IPS-18a (cell line): ENCODE data around the gene KLF15.

ENCODE experiments used
- H3K27ac ChIP-seq: one replicate; pipeline ENCODE4 v1.5.1; 2013; ENCODE audit warnings: low read length
- H3K27me3 ChIP-seq: one replicate; pipeline ENCODE4 v1.6.1; 2013; ENCODE audit warnings: mild to moderate bottlenecking, low read length; ENCODE audit not compliant: control insufficient read depth, insufficient read depth
- H3K36me3 ChIP-seq: one replicate; pipeline ENCODE4 v1.6.1; 2013; ENCODE audit warnings: low read depth, low read length; ENCODE audit not compliant: control insufficient read depth
- H3K4me1 ChIP-seq: one replicate; pipeline ENCODE4 v1.6.1; 2013; ENCODE audit warnings: low read depth, low read length; ENCODE audit not compliant: control insufficient read depth
- H3K4me3 ChIP-seq: one replicate; pipeline ENCODE4 v1.5.1; 2013; ENCODE audit warnings: low read length
- H3K9ac ChIP-seq: one replicate; pipeline ENCODE4 v1.6.1; 2013; ENCODE audit warnings: mild to moderate bottlenecking, low read length, moderate library complexity
- H3K9me3 ChIP-seq: one replicate; pipeline ENCODE4 v1.6.1; 2013; ENCODE audit warnings: low read depth, low read length; ENCODE audit not compliant: control insufficient read depth

The KLF15 gene

DNA sequence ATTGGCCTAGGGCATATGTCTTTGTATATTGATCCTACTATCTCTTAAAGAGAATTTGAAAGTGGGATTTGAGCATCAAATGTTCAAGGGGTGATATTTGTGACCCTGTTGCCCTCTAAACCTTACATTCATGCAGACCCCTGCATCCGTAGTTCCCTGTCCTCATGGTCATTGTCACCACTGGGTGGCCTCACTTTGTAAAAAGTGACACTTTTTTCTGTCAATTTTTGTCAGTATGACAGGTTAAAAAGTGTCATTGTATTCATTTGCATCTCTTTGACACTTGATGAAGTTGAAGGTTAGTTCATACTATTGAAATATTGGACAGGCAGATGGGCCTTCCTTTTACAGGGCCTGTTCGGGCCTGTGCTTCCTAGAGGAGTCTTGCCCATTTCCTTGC, 12.3 kb upstream of the KLF15 start:
- H3K9me3 ChIP-seq = no peaks in the 10 kb centered on the region

DNA sequence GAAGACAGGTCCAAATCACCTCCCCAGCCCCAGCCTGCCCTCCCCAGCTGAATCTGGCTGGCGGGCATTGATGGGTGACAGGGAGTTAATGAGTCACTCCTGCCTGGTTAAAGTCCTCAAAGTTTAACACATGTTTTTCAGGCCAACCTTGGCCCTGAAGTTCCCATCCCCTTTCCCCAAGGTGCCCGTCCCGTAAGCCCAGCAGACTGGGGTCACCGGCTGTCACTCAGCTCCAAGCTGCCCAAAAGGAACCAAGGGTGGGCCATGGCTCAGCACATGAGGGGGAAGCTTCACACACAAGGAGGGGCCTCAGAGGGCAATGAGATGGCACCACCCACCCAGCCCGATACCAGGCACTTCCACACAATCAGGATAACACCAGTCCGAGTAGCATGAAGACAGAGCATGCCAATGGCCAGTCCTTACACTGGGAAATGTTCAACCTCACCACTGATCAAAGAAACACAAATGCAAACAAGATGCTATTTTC, 10.2 kb upstream of the KLF15 start:
- H3K4me3 ChIP-seq = no peak overlapping the region
- peaks cover 8% of the 10 kb centered on the region for H3K4me1 ChIP-seq
- H3K27me3 ChIP-seq = no peaks in the 10 kb centered on the region
- H3K9me3 ChIP-seq = no peaks in the 10 kb centered on the region
- H3K27ac ChIP-seq = no peak overlapping the region
- H3K36me3 ChIP-seq = no peaks in the 10 kb centered on the region
- no peak overlapping the region for H3K9ac ChIP-seq

More for the DNA sequence above, 12.3 kb upstream of the KLF15 start:
- Histone ChIP-seq H3K27me3 (no peaks in the 10 kb centered on the region), H3K4me3 (no peak overlapping the region), H3K27ac (no peak overlapping the region), H3K4me1 (no peaks in the 10 kb centered on the region), H3K9ac (no peak overlapping the region), H3K36me3 (no peaks in the 10 kb centered on the region)

DNA sequence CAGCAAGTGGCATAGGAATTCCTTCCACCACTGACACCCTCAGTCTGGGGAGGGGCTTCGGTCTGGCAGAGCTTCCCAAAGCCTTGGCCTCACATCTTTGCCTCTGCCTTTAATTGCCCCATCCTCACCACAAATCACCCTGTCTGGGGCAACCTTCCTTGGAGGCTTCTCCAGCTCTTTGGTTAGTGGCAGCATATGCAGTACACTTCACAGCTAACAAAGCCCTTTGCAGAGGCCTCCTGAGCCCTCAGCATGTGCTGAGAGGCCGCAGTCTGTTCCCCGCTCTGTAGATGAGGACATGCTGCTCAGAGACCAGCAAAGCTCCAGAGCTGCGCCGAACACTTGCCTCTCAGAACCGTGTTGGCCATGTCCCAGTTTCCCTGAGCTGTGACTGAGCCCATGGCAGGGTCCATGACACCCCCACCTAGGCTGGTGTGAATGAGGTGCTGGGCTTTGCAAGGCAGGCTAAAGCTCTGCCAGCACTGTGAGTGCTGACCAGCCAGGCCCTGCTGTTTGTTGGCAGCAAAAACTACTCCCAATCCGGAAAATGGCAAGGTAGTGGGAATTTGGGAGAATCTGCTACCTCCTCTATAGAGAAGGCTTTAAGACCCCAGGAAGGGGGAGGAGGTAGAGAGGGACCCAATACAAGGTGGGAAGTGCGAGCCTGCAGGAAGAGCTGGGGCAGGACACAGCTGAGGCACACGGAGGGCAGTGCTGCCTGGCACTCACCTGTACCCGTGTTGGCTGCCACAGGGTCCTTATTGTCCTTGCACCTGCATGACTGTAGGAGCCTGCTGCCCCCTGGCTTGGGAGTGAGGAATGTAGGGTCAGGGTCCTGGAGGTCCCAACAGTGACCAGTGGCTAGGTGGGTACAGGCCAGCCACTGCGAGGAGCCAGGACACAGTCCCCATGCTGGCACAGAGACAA, 8.4 kb upstream of the KLF15 start:
- no peaks in the 10 kb centered on the region for H3K9me3 ChIP-seq
- H3K4me1 ChIP-seq = peaks cover 11% of the 10 kb centered on the region
- no peak overlapping the region for H3K4me3 ChIP-seq
- H3K27ac ChIP-seq = no peak overlapping the region
- H3K27me3 ChIP-seq = no peaks in the 10 kb centered on the region
- no peaks in the 10 kb centered on the region for H3K36me3 ChIP-seq
- H3K9ac ChIP-seq = no peak overlapping the region

DNA sequence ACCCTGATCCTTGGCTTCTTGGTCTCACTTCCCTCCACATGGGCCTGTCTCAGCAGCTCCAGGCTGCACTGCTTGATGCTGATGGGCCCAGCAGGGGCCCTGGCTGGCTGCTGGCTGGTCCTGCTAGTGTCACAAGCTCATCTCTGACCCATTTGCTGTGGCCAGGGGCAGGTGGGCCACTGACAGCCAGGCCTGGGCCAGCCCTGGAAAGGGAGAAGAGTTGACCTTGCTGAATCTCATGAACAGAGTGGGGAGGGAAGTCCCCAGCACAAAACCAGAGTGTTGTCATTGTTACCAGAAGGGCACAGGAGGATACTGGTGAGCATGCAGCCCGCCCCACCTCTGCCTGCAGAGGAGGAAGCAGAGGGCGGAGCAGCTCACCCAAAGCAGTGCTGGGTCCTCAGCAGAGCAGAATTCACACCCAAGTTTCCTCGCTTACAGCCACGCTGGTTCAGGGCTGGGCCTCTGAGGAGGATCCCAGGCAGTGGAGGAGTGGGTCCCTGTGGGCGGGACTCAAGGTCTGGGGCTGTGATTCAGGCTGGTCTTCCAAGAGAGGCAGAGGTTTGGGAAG, 7.6 kb upstream of the KLF15 start:
- Histone ChIP-seq H3K27me3 (peaks cover 3% of the 10 kb centered on the region), H3K4me1 (peaks cover 11% of the 10 kb centered on the region), H3K9ac (no peak overlapping the region), H3K27ac (no peak overlapping the region), H3K9me3 (no peaks in the 10 kb centered on the region), H3K36me3 (no peaks in the 10 kb centered on the region), H3K4me3 (no peak overlapping the region)

DNA sequence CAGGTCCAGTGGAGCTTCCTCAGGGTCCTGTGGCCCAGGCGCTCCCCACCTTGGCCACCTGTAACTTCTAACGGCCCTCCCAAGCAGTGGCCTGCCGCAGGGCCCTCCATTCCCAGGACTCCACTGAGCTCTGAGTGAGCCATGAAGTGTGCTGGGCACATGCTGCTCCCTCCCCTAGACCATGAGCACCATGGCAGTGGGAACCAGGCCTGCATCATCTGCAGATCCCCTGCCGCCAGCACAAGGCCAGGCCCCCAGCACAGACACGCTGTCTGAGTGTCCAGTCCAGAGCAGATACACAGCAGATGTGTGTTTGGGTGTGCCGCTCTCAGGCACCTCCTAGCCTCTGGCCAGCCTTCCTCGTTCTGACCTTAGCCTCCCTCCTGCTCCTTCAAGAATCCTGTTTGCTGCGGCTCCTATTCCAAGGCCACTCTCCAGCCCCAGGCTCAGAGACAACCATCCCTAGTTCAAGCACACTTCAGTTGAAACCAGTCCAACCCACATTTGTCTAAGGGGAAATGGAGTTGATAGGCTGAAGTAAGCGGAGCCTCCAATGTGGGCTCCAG, 7.0 kb upstream of the KLF15 start:
- H3K4me3 ChIP-seq = no peak overlapping the region
- H3K9me3 ChIP-seq = no peaks in the 10 kb centered on the region
- H3K9ac ChIP-seq = no peak overlapping the region
- no peaks in the 10 kb centered on the region for H3K36me3 ChIP-seq
- H3K27ac ChIP-seq = no peak overlapping the region
- peaks cover 9% of the 10 kb centered on the region for H3K27me3 ChIP-seq
- peaks cover 11% of the 10 kb centered on the region for H3K4me1 ChIP-seq

DNA sequence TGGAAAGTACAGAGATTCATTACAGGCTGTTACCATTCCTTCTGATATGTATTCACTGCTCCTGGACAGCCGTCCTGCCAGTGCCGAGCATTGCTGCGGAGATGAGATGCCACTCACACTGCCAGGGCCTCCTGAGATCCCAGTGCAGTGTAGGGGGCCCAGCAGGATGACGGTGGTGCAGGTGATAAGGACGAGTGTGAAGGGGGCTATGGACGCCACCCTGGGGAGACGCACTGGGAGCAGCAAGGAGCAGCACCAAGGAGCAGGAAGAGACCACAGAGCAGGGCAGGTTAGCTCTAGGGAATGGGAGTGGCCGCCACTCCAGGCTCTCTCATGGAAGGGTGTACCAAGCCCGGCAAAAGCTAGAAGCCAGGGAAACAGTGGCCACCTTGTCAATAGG, 4.0 kb upstream of the KLF15 start:
- Histone ChIP-seq H3K4me1 (peaks cover 20% of the 10 kb centered on the region), H3K27me3 (peaks cover 22% of the 10 kb centered on the region), H3K36me3 (no peaks in the 10 kb centered on the region), H3K9me3 (no peaks in the 10 kb centered on the region), H3K9ac (no peak overlapping the region), H3K4me3 (no peak overlapping the region), H3K27ac (no peak overlapping the region)

DNA sequence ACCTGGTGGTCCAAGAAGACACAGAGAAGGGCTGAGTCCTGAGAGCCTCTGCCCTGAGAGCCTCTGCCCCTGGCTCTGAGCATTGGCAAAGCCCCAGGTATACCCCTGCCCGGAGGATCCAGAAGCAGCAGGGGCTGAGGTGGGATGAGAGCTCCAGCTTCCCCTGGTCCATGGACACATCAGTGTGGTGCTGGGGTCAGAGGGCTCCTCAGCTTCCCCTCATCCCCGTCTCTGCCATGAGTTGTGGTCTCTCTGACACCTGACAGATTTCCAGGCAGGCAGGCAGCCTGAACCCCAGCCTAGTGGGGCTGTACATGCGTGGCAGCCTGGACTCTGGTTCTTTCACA, 3.5 kb upstream of the KLF15 start:
- Histone ChIP-seq H3K4me1 (peaks cover 20% of the 10 kb centered on the region), H3K36me3 (no peaks in the 10 kb centered on the region), H3K9ac (no peak overlapping the region), H3K4me3 (no peak overlapping the region), H3K27ac (no peak overlapping the region), H3K9me3 (no peaks in the 10 kb centered on the region), H3K27me3 (peaks cover 22% of the 10 kb centered on the region)

DNA sequence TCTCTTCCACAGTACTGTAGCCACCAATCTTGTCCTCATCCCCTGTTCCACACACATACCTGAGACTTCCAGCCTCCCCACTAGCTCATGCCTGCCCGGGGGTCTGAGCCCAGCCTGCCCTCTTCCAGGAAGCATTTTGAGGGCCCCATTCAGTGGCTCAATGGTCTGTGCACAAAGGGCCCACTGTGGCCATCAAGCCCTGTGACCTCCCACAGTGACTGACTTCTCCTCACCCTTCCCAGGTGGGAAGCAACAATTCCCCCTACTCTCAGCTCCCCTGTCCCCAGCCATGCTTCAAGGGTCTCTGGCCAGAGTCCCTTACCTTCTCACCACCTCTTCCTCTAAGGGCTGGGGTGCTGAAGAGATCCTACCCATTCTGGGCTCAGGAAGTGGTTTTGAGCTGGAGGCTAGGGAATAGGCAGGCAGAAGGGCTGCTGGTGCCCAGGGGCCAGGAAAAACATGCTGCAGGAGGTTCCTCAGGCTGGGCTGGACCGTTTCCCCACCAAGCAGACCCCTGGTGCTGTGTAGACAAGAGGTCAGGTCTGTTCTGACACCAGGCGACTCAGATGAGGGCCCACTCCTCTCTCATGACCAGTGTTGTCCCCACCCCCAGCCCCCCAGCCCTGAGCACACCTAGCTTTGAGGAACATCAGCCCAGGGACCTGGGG, 3.0 kb upstream of the KLF15 start:
- no peak overlapping the region for H3K4me3 ChIP-seq
- no peak overlapping the region for H3K9ac ChIP-seq
- no peaks in the 10 kb centered on the region for H3K9me3 ChIP-seq
- H3K27me3 ChIP-seq = peaks cover 22% of the 10 kb centered on the region
- no peak overlapping the region for H3K27ac ChIP-seq
- H3K4me1 ChIP-seq = peaks cover 25% of the 10 kb centered on the region
- no peaks in the 10 kb centered on the region for H3K36me3 ChIP-seq

DNA sequence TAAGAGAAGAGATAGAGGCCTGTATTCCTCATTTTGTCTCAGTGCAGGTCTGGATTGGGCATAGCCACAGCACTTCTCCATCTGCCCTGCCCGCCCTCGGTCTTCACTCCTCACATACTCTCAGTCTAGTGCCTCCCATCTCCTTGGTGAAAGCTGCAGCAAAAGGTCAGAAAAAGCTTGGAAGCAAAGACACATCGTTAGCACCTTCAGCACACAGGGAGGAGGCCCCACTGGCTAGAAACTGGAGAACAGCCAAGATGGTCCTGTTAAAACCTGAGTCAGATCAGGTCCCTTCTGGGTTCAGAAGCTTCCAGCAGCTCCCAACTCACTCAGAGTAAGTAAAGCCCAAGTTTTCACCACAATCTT, 1.6 kb upstream of the KLF15 start:
- no peak overlapping the region for H3K4me3 ChIP-seq
- no peaks in the 10 kb centered on the region for H3K9me3 ChIP-seq
- peaks cover 22% of the 10 kb centered on the region for H3K27me3 ChIP-seq
- H3K4me1 ChIP-seq = peaks cover 27% of the 10 kb centered on the region
- no peak overlapping the region for H3K9ac ChIP-seq
- no peak overlapping the region for H3K27ac ChIP-seq
- no peaks in the 10 kb centered on the region for H3K36me3 ChIP-seq

DNA sequence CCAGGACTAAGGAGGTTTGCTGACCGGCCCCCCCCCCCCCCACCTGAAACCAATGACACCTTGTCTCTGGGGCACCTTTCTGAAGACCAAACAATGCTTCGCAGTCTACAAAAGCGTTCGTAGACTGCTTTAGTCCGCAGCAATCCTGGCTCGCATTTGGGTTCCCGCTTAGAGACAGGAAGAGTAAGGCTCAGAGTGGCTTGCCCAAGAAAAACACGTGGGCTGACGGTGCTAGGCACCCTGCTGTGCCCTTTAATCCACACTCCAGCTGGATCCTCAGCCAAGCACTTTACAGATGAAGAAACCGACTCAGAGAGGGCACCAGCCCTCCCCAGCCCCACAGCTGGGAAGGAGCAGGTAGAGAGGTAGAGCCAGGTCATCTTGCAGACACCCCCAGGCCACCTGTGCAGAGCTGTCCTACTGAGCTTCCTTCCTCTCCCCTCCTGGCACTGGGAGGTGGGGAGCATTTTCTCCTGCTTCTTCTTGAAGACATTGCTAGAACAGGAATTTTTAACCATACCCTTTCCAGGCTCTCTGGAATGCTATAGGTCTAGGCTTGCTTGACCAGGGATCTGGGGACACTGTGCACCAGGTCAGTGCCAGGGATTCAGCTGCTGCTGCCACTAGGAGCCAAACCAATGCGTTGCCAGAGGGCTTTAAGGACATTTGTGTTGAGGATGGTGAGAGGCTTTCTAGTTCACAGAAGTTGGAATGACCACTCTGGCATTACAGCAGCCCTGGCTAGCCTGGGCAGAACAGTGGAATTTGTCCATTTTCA, 1.0 kb upstream of the KLF15 start:
- no peaks in the 10 kb centered on the region for H3K9me3 ChIP-seq
- no peaks in the 10 kb centered on the region for H3K36me3 ChIP-seq
- peak overlapping the region; percentile 80 for H3K4me3 ChIP-seq
- no peak overlapping the region for H3K27ac ChIP-seq
- peaks cover 22% of the 10 kb centered on the region for H3K27me3 ChIP-seq
- H3K9ac ChIP-seq = peak overlapping the region; percentile 42
- H3K4me1 ChIP-seq = peaks cover 27% of the 10 kb centered on the region
